Panc1 (cell line): Measurements from ENCODE around the gene IL37. TPM values are rescaled to one million over a fixed set of nuclear protein-coding genes. Genes with fewer than 3 reads are reported as not detected.

Experiments used
- ATAC-seq: fragments of 200-7000 bp; cut with Tn5 transposase; 2 replicates; pipeline ENCODE4 v1.9.1; 2020; ENCODE audit warnings: mild to moderate bottlenecking, moderate library complexity
- BruUV-seq: library from RNA; stranded (reverse); fragments of 400-500 nt; replicated peaks from 2 replicates; lab custom pipeline; 2021; lab: Mats Ljungman, UMichigan
- CTCF ChIA-PET: fragments of 300-600 bp; sonication (Branson Sonifier 250); formaldehyde crosslinking; loops from one replicate; lab custom pipeline; 2022; ENCODE audit warnings: antibody characterized with exemption; lab: Charles Lee
- POLR2A ChIA-PET: fragments of 300-600 bp; sonication (Branson Sonifier 250); formaldehyde crosslinking; loops from one replicate; lab custom pipeline; 2022; ENCODE audit warnings: antibody characterized with exemption; lab: Charles Lee
- DNase-seq: peaks from one replicate; pipeline ENCODE4 v3.0.0-alpha.2; 2010; ENCODE audit warnings: low read depth, low spot score
- H3K27ac ChIP-seq: 2 replicates; pipeline ENCODE4 v1.5.1; 2011; ENCODE audit warnings: mild to moderate bottlenecking, low read length, inconsistent platforms
- H3K27me3 ChIP-seq: fragments of 200-500 bp; sonication (Bioruptor generic); 2 replicates; pipeline ENCODE4 v1.6.0; 2014; ENCODE audit warnings: low read length, inconsistent platforms; ENCODE audit not compliant: control insufficient read depth, insufficient read depth
- H3K36me3 ChIP-seq: fragments of 200-500 bp; sonication (Bioruptor generic); 2 replicates; pipeline ENCODE4 v1.5.1; 2014; ENCODE audit warnings: inconsistent platforms, mild to moderate bottlenecking, low read length, moderate library complexity; ENCODE audit not compliant: control insufficient read depth, insufficient read depth
- H3K4me1 ChIP-seq: 2 replicates; pipeline ENCODE4 v1.5.1; 2011; ENCODE audit warnings: inconsistent platforms, mild to moderate bottlenecking, low read length, moderate library complexity; ENCODE audit not compliant: control insufficient read depth, insufficient read depth
- H3K4me3 ChIP-seq, 2 experiments: 2 replicates each; pipeline ENCODE4 v1.5.1; 2011 to 2012; ENCODE audit warnings: low read depth in 2 of 2, low read length in 2 of 2, mild to moderate bottlenecking in 2 of 2, inconsistent platforms in 1 of 2, moderate library complexity in 1 of 2
- H3K9me3 ChIP-seq: fragments of 200-500 bp; sonication (Bioruptor generic); 2 replicates; pipeline ENCODE4 v1.5.1; 2014; ENCODE audit warnings: low read depth, mild to moderate bottlenecking, inconsistent platforms, low read length, moderate library complexity; ENCODE audit not compliant: control insufficient read depth, insufficient read depth
- CTCF ChIP-seq: fragments of 450-650 bp; IDR thresholded peaks from 2 replicates; pipeline ENCODE4 v1.5.1; 2017; ENCODE audit warnings: mild to moderate bottlenecking
- POLR2AphosphoS5 ChIP-seq: IDR thresholded peaks from 2 replicates; pipeline ENCODE4 v1.6.1; 2012; ENCODE audit warnings: mild to moderate bottlenecking, low read depth, low read length, moderate library complexity
- REST ChIP-seq, 2 experiments: IDR thresholded peaks; 2 replicates each; pipeline ENCODE4 v1.6.1; 2011 to 2012; ENCODE audit warnings: low read depth in 2 of 2, control low read depth in 1 of 2, low read length in 1 of 2, mild to moderate bottlenecking in 1 of 2, moderate library complexity in 1 of 2; ENCODE audit not compliant: insufficient read depth in 1 of 2
- SIN3A ChIP-seq: IDR thresholded peaks from 2 replicates; pipeline ENCODE4 v1.6.1; 2012; ENCODE audit warnings: low read depth, mild to moderate bottlenecking, low read length, moderate library complexity, borderline replicate concordance; ENCODE audit not compliant: insufficient read depth
- TCF7L2 ChIP-seq: IDR thresholded peaks from 2 replicates; pipeline ENCODE4 v1.6.1; 2011; ENCODE audit warnings: mild to moderate bottlenecking, low read depth, low read length, inconsistent platforms
- in situ Hi-C: cut with HindIII; loops from 2 replicates; pipeline ENCODE4 v1.10.0; 2016; ENCODE audit warnings: low sequenced_read_pairs, low pct_unique_long_range_greater_than_20kb
- intact Hi-C: fragments of 100-400 bp; cut with micrococcal nuclease; formaldehyde crosslinking; loops from one replicate; pipeline ENCODE4 v1.10.0; 2022; ENCODE audit not compliant: unreplicated experiment
- total RNA-seq: library from RNA; stranded (reverse); gene quantifications from one replicate; pipeline ENCODE4 v1.2.1, GENCODE V29; 2021; ENCODE audit not compliant: unreplicated experiment

Gene IL37
- total RNA-seq, 1 experiment from 2014 or later: not detected

GRCh38 chr2:112885506-112885902 is 25.5 kb upstream of the IL37 start:
- no peaks in the 10 kb centered on the region; the same call in 1 of the 2 replicates for H3K4me1 ChIP-seq
- H3K27ac ChIP-seq: no peak overlapping the region
- H3K9me3 ChIP-seq: no peaks in the 10 kb centered on the region
- in situ Hi-C loops: no loop called here
- H3K4me3 ChIP-seq: no peak overlapping the region
- H3K27me3 ChIP-seq: no peaks in the 10 kb centered on the region
- H3K36me3 ChIP-seq: no peaks in the 10 kb centered on the region
- DNase-seq: no peak
- CTCF ChIA-PET: interaction anchor here (0.7 to 1.4 kb wide), 4 partner anchors 37 to 146 kb away, joined by 3 to 5 read pairs (median 4); no protein-coding TSS in a partner anchor
- intact Hi-C loops: no loop called here
- POLR2A ChIA-PET: no interaction called here
- no peak for ATAC-seq
- TF ChIP-seq CTCF (no peak), POLR2AphosphoS5 (no peak), SIN3A (no peak), TCF7L2 (no peak), REST (IDR thresholded peaks at IDR 0.05; ENCODE audit: insufficient read depth in 1 of 2, low read depth in 2 of 2, low read length in 1 of 2) (no peak)
- BruUV-seq: no TSS peak

GRCh38 chr2:112886291-112886690 is 24.7 kb upstream of the IL37 start:
- H3K9me3 ChIP-seq: no peaks in the 10 kb centered on the region
- intact Hi-C loops: no loop called here

More at GRCh38 chr2:112886291-112886690, 24.7 kb upstream of the IL37 start:
- Histone ChIP-seq H3K27me3 (no peaks in the 10 kb centered on the region), H3K4me3 (no peak overlapping the region), H3K27ac (no peak overlapping the region), H3K4me1 (no peaks in the 10 kb centered on the region; the same call in 1 of the 2 replicates), H3K36me3 (no peaks in the 10 kb centered on the region)
- ChIA-PET POLR2A (no interaction called here), CTCF (interaction anchor here (0.6 to 0.7 kb wide), 2 partner anchors 37 to 269 kb away, joined by 4 to 7 read pairs; no protein-coding TSS in a partner anchor)
- TF ChIP-seq POLR2AphosphoS5 (no peak), TCF7L2 (no peak), CTCF (no peak), SIN3A (no peak)
- in situ Hi-C loops: no loop called here
- no peak for ATAC-seq
- no TSS peak for BruUV-seq
- DNase-seq: no peak
